Fibroblast of peridontal ligament (primary cell): Measurements from ENCODE around the gene HIVEP3.

ENCODE experiments used
- DNase-seq: peaks from one replicate; pipeline ENCODE4 v3.0.0-alpha.2; 2010; ENCODE audit errors: extremely low read depth

Gene HIVEP3

DNA sequence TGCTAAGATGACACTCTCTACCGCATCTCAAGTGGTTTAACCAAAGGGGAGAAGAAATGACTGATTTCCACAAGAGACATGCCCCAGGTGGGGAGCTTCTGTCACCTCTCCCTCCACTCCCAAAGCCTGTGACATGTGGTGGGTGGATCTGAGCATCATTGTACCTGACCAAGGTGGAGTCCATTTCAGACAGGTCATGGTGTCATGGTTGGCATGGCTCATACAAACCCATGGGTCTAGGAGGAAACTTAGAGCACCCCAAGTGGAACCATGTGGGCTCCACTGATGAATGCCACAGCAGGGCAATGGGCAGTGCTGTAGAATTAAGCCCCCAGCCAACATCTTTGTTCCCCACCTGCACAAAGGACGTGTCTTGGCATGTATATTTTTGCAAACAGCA, 302.7 kb downstream of the HIVEP3 start:
- no peak for DNase-seq

DNA sequence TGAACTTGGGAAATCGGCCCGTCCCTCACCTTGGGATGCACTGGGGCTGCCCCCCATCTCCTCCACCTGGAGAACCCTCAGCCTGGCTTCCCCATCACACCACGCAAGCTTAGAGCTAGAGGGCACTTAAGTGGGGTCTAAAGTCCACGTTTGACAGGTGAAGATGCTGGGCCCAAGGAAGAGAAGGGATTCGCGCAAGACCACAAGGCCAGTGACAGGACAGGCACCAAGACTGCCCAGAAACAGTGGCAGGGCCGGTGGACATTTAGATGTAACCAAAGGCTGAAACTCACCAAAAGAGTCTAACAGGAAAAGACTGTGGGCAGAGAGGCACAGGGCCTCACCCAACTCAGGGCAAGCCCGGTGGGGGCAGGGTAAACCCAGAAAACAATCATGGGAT, 303.4 kb downstream of the HIVEP3 start:
- no peak for DNase-seq

DNA sequence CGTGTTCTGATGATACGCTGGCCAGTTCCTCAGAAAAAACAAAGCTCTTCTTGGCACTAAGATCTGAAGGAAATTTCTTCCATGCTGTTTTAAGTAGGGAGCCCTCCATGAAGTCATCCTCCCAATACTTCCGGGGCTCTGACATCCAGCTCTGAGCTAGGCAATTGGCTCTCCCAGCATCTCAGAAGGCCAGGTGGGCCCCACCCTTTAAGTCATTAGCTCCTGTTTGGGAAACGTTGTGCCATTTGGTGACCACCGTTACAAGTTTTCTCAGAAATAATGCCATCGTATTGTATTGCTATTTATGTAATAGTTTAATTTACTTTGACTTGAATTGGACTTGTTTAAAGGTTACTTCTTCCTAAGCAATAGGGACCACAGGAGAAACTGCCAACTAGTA, 303.9 kb downstream of the HIVEP3 start:
- DNase-seq, result no peak

DNA sequence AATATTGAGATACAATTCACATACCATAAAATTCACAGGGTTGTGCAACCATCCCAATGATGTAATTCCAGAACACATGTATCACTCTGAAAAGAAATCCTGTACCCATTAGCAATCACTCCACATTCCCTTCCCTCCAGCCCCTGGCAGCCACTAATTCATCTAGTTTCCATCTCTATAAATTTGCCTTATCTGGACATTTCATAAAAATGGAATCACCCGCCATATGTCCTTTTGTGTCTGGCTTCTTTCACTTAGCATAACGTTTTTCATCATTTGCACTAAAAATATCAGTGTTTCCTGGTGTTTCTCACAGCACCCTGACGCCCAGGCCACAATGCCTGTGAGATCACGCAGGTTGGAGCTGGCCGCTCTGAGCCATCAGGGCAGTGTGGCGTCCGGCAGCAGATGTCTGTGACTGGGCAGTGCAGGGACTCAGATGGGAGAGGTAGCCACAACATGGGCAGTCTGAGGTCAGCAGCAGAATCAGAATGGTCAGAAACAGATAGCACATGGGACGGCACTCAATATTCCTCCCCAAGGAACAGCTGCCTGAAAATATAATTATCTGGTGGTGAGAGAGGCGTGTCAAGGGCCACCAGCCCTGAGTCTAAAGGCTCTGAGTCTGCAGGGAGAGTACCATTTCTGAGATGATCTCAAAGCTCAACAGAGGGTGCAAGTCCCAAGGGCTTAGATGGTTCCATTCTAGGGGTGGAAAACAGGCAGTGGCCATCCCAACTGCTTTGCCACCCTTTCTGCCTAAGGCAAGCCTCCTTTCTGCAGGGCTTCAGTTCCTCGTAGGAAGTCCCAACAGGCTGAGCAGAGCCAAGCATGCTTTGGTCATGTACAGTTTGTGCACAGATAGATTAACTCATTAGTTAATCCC, 304.8 kb downstream of the HIVEP3 start:
- peak; percentile 85 for DNase-seq

DNA sequence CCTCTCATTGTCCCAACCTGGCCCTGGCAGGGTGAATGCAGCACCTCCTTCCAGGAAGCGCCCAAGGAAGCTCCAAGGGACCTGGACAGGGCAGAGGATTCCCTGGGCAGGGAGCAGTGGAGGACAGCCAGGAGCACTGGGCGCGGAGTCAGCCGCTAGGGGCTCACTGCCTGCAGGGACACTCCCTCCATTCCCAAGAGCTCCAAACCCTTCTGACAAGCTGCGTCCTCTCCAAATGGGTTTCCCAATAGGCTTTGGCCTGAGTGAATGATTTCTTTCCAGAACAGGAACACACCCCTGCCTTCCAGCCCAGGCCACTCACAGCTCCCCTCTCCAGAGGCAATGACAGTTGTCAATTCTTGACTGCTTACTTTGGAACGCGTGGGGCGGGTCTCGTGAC, 305.8 kb downstream of the HIVEP3 start:
- DNase-seq, result no peak

DNA sequence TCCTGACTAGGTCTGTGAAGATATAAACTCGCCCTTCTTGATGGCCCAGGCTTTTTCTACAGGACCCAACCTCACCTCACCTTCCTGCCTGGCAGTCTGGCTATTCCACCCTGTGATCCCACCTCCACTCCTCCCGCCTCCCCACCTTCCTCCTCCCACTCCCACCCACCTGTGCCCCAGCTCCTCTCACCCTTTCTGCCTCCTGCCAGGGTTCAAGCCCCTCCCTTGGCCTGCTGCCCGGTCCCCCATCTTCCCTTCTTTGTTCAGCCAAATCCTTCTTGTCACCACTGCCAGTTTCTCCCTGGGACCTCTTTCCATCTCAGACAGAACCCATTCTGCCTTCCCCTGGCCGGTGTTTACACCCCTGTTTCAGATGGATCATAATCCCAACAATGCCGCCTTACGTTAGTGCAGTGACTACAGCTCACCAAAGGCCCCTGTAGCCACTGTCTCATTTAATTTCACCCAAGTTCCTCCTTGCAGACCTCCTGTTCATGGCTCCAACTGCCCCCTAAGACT, 306.7 kb downstream of the HIVEP3 start:
- no peak for DNase-seq

DNA sequence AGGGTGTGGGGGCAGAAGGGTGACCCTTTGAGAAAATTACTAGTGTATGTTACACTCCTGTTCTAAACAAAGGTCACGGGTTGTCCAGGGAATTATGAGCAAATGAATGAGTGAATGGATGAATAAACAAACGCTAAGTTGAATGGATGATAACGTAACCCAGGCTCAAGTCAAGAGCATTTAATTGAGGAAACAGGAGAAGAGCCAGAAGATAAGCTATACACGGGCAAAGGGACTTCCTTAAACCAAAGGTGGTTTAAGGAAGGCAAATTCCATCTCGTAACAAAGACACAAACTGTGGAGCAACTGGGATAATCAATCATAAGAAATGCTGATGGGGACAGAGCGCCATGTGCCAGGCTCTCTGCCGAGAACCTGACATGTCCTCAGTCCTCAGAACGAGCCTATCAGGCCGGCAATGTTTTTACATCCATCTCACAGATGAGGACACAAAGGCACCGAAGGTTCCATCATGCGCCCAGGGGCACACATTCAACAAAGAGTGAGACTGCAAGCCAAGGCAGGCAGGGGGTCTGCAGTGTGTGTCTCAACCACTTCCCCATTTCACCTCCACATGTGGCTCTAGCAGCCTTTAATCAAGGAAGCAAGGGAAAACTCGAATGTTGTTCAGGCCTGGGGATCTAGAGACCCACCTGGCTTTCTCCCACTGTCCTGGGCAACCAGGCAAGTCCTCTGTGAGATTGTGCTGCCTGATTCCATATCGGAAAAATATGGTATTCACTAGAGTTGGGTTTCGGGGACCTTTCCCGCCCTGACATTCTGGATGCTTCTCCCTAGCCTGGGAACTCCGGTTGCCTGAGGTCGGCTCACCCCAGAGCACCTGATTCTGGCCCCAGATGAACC, 307.4 kb downstream of the HIVEP3 start:
- DNase-seq, result no peak

DNA sequence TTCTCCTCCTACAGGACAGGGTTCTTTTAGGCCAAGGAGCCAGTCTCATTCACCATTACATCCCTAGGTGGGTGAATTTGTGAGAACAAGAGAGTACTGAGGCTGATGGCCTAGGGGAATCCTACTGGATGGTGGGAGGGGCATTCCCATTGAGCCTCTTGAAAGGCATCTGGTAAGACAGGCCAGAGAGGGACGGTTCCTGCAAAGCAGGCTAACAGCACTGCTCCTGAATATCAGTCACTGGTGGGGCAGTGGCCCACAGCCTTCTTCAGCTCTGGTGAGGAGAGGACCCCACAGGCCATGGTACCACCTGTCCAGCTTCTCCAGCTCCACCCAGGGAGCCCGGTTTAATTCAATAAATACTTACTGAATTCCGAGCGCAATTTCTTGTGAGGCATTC, 308.4 kb downstream of the HIVEP3 start:
- DNase-seq, result no peak

DNA sequence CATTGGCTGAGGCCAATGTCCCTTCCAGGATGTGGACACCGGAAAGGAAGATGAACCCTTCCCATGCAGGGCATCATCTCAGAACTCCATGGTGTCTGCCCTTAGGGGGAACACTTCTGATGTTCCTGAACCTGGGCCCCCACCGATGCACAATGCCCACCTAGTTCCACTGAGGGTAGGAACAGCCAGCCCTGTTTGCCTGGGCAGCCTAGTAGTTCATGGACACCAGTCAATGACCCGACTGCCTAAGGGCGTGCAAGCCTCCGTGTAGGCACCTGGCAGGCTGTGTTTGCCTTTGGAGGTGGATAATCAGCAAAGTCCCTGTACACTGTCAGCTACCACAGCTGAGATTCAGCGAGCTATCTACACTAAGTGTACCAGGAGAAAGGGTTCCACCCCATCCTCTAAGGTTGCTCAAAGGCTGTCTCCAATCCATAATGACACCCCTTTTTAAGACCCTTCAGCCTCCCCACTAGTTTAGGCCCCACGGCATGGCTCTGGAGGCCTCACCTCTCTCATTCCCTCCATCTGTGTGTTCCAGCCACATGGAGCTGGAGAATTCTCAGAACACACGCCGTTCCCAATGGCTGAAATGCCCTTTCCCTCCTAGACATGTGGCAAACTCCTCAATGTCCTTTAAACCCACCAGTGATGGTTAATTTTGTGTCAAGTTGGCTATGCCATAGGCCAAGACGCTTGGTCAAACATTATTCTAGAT, 309.4 kb downstream of the HIVEP3 start:
- no peak for DNase-seq

DNA sequence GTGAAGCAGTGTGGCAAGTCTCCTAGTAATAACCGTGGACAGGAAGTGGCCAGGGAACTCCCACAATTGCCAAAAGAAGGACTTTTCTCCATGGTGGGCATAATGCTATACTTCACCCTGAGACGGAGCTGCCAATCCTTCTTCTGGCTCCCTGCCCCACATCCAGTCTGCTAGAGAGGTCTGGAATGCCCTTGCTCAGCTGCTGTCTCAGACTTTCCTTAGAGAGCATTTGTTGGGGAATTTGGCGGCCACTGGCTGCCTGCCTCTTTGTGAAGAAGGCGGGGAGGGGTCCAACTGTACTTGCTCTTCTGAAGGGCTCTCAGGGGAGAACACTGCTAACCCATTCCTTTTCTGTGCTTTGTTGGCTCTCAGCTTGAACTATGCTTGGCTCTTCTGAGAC, 310.5 kb downstream of the HIVEP3 start:
- peak; percentile 68 for DNase-seq

DNA sequence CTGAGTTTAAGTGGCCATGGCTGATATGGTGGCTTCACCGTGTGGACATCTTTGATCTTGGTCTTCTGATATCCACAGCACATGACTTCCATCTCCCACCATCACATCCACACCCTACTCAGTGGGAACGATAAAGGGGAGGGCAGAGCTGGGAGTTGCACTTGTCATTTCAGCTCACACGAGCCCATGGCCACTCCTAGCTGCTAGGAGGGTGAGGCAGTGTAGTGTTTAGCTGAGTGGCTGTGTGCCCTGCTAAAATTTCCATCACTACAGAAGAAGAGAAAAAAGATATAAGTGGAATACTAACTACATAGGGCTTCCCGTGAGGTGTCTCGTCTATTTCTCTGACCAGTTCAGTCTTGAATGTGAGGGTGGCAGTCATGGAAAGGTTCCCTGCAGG, 310.9 kb downstream of the HIVEP3 start:
- no peak for DNase-seq

DNA sequence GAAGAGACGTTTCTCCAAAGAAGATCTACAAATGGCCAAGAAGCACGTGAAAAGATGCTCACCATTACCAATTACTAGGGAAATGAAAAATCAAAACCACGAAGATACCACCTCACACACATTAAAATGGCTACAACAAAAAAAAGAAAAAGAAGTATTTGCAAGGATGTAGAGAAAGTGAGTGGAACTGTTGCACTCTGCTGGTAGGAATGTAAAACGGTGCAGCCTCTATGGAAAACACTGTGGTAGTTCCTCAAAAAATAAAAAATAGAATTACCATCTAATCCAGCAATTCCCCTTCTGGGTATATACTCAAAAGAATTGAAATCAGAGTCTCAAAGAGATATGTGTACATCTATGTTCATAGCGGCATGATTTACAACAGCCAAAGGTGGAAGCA, 318.8 kb downstream of the HIVEP3 start:
- peak; percentile 48 for DNase-seq

DNA sequence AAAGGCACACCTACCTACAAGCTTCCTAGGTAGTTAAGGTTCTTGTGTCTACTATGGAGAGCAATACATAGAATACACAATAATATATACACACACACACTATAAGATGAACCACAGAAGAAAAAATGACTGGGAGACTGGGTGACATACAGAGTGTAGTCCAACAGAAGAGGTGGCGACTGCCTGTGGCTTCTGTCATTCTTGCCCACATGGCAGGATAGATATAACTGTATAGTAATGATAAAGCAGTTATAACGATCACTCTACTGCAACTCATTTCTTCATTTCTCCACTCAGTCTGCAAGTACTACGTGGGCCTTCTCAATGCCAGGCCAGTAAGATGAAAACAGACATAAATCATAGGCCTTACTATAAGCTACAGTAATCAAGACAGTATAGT, 320.4 kb downstream of the HIVEP3 start:
- DNase-seq, result no peak

DNA sequence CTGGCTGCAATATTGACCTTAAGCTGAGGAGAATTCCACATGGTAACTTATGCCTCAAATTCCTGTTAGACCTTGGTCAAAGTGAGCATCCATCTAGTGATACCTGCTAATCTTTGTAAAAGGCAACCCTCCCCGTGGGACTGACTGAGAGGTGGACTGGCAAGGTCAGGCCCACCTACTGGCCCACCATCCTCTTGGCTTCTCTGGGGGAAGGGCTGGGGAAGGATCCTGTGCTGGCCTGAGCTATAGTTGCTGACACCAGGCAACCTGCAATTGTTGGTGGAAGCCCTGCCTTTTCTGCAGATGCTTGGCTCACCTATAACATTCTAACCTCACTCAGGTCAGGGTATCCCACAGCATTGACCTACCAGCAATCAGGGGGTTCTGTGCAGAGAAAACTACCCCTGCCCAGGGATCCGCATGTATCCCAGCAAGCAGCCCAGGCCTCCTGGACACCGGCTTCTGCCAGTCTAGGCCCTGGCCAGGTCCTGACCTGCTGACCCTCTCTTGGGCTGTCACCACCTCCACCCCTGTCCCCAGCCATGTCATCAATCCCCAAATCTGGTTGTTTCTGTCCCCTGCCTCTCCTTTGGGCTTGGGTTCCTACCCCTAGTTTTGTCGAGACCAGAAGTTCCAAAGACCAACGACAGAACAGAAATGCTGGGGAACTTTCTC, 326.1 kb downstream of the HIVEP3 start:
- no peak for DNase-seq

DNA sequence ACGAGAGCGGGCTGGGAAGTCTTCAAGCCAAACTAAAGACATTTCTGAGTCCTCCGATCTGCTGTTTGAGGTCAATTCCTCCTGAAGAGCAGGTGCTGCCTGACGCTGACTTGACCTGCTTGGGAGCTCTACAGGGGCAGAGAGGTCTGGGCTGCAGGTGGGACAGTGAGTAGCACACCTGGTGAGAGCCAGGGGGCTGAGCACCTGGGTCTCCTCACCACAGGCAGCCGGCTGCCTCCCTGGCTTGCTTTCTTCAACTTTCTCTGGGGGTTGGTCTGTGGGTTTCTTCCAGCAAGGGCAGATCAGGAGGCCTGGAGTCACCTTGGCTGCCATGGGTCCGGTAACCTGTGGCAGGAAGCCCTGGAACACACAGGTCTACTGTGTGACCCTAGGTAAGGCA, 326.8 kb downstream of the HIVEP3 start:
- DNase-seq, result no peak

DNA sequence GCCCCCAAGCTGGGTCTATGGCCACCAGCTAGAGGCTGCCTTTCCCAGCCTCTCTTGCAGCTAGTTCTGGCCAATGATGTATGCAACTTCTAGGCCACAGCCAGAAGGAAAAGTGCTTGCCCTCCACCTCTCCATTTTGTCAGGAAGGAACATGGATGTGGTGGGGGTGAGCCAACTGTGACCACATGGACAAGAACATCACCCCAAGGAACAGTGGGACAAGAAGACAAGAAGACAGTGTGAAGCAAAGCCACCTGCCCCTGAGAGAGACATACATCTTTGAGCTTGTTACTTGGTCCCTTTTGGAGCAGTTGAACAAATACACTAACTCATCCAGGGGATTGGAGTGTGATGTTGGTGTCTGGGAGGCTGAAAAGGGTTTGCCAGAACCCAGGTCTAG, 328.4 kb downstream of the HIVEP3 start:
- DNase-seq, result no peak

DNA sequence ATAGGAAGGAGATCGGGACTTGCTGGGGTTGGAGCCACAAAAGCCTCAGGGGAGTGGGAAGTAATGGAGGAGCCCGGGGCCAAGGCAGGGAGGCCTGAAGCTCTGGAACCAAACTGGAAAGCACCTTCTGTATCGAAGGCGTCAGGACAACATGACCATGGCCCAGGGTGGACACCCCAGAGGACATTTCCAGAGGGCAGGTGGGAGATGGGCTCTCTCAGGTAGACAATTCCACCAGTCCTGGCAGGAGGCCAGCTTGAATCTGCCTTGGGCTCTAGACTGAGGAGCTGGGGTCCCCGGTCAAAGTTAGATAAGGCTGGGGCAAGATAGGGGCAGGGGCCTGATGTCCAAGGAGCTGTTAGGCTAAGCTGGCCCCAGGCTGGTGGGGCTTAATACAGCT, 329.3 kb downstream of the HIVEP3 start:
- DNase-seq, result no peak

DNA sequence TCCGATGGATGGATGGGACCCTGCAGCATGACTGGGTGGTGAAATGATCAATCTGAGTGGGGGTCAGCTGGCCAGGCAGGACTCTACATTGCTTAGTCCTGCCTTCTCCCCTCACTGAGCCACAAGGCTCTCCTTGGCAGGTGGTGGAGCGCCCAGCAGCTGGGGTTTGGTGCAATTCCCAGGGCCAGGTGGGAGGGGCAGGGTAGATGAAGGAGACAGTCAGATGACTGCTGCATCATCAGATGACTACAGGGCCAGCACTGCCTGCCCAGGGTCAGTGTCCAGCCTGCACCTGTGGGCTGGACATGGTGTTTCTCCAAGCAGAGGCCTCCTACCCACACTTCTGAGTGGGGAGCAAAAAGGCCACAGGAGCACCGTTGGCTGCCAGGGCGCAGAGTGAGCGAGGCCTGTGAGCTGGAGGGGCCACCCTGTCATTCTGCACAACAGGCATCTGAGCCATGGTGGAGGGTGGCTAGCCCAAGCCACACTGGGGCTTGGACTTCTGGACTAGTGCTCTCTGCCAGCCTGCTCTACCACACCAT, 330.3 kb downstream of the HIVEP3 start:
- no peak for DNase-seq

DNA sequence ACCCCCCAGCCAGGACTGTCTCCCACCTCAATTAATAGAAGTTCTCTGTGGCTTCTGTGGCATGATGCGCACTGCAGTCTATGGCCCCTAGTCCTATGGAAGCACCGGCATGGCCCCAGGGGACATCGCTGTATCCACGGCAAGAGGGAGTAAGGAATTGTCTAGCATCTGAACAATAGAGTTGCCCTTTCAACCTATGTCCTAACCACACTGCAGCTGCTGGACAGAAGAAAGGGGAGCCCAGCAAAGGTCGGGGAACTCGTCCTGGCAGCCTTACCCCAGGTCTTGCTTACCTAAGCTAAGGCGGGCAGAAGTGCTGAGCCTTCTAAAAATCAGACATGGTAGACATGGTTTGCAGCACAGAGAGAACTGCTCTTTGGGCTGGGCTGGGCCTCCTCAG, 330.9 kb downstream of the HIVEP3 start:
- no peak for DNase-seq

DNA sequence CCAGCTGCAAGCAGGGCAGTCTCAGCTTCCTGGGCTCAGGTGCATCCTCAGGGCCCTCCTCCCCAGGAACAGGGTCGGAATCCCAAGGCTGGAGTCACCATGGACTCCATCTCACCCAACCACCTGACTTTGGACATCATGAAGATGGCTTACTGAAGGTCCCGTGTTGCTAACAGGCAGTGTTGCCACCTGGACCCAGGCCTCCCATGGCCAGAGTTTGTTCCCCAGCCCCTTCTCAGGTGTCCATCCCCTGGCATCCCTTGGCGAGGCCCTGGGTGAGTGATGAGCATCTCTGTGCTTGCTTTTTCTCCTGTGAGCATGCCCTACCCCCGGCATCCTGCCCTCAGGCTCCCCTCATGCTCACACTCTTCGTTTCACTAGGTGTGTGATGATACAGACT, 332.5 kb downstream of the HIVEP3 start:
- no peak for DNase-seq
